GM19238 (cell line): ENCODE data around the gene RPS6KL1.

Experiments
- DNase-seq: peaks from one replicate; pipeline ENCODE4 v3.0.0; 2011; ENCODE audit warnings: low spot score; ENCODE audit not compliant: insufficient read length

RPS6KL1 gene

GRCh38 chr14:74891870-74892269 is 31.2 kb downstream of the RPS6KL1 start:
- DNase-seq = no peak

DNA sequence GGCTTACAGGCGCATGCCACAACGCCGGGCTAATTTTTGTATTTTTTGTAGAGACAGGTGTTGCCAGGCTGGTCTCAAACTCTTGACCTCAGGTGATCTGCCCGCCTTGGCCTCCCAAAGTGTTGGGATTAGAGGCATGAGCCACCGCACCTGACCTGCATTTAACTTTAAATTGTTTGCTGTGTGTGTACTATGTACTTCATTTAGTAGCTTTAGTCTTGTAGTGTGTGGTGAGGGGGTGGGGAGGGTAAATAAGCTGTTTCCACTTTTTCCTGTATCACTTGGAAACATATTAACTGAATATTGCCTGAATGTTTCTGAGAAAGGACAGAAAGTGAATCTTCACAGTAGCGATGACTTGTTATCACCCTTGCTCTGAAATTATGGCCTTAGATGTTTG is 32.8 kb downstream of the RPS6KL1 start:
- DNase-seq = no peak

DNA sequence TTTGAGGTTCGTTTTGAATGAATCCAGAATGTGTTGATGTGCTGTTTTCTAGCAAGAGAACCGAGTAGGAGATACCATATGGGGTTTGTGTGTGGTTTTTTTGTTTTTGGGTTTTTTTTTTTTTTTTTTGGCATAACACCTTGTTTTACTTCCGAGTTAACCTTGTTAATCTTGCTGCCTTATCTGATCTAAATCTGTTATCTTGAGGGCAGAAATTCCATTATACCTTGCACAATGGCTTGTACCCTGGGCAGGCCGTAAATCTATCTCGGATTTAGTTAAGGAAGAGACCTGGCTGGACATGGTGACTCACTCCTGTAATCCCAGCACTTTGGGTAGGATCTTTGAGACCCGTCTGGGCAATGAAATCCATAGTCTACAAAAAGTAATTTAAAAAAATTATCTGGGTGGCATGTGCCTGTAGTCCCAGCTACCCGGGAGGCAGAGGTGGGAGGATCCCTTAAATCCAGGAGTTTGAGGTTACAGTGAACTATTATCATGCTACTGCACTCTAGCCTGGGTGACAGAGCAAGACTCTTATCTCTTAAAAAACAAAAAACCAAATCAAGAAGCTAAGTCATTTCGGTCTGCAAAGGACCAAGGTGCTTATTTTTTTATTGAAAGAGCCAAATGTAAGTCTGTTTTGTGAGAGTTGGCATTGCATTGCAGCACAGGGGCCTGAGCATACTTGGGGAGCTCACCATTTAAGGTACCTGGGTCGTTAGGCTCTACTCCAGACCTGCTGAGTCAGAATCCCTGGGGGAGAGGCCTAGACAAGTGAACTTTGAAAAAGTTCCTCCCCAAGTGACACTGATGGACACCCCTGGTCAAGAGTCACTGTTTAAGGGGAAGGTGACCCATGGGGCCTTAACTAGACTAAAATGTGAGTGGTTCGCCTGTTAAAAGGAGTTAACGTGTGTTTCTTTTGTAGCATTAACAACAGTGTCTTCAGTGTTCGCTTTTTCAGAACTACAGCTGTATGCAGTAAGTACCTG is 34.6 kb downstream of the RPS6KL1 start:
- no peak for DNase-seq

GRCh38 chr14:74886001-74886400 is 37.1 kb downstream of the RPS6KL1 start:
- DNase-seq = no peak

DNA sequence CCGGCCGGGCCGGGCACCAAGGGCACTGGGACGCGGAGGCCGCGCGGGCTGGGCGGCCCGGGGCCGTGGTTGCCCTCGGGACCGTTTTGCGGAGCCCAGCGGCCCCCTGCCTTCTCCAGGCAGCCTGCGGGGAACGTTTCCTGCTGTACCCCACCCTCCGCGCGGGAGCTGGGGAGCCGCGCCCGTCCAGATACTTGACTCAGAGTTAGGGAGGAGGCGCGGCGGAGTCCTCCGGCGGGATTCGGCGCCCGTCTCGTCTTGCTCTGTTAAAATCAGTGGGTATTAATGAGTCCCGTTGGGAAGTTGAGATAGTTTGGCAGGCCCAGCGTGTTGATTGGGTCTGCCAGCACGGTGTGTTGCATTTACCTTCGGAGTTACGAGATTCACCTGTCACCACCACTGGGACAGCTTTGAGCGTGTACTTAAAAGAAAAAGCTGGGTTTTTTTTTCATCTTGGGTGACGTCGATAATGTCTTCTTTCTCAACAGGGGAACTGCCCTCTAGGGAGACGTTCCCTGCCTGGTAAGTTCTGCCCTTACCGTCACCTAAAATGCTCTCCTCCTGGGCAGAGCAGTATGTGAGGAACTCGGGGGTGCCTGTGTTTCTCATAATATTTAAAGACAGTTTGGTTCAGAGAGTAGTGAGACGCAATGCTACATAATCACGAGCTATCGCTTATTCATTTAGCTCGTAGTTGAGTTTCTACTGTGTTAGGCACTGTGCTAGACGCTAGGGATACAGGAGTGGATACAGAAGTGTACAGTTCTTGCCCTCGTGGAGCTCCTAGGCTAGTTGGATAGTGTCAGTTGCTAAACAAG is 40.7 kb downstream of the RPS6KL1 start:
- peak; percentile 30 for DNase-seq

DNA sequence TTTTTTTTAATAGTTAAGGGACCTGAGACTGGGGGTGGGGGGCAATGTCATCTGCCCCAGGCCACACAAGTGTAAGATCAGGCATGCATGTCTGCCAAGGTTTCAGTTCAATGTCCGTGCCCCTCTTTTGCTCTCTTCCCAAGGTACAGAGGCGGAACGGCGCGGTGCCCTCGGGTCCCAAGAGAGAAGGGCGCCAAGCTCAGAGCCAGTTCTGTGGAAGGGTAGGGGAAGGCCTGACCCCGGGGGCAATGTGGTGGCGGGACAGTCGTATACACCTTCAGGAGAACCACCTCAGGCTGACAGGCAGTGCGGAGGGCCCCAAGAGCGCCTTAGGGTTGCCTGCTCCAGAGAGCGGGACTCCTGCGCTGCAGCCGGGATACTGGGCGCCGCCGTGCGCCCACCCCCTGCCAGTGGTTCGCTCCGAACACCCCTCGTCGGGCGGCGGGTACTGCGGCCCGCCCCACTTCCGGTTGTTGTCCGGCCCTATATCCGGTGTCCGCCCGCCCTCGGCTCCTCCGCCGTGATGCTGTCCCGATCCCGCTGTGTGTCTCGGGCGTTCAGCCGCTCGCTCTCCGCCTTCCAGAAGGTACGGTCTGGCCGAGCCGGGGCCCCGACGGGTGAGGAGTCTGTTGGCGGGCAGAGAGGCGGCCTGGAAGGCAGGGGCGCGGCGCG is 41.5 kb downstream of the RPS6KL1 start, which contains the start of gene DLST:
Gene DLST, plus strand, starts transcription at position 486 of the 672 bp plus-strand sequence. Its CDS starts 38 bp downstream, at position 524.
- peak; percentile 92 for DNase-seq

- no peak for DNase-seq
Observed at GRCh38 chr14:74879427-74880182, 43.5 kb downstream of the RPS6KL1 start.

DNA sequence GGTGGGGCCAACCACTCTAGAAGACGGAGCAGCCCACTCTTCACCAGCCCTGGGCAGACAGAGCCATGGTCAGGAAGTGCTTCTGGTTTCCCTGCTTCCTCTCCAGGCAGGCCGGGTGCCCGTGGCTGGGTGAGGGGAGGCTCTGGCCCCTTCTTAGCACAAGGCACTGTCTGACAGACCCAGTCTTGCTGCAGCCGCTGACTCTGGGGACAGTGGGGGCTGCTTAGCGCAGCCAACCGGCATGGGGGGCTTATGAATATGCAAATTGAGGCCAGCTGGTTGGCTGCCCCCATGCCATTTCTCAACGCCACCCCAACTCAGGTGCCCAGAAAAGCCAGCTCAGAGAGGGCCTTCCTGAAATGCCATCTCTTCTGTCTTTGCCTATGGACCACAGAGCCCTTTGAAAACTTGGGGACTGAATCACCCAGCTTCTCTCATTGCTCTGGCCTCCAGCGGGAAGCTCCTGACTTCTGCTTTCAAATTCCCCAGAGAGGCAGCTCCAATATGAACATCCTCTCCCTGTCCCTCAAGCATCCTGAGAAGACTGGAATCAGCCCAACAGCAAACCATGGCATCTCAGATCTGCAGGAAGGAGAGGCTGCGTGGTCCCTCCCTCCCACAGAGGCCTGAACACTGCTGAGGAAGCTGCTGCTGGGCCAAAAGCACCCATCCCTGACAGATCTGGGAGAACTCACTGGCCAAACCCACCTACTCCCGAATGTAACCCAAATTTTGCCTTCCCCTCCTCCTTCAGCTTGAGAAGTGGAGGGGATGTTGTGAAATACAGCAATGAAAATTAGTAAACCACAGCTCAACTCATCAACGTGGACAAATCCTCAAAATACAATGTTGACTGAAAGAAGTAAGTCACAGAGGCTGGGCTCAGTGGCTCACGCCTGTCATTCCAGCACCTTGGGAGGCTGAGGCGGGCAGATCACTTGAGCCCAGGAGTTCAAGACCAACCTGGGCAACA is 46.8 kb downstream of the RPS6KL1 start, which contains the start of gene PROX2:
Gene PROX2, minus strand, starts transcription at position 205 of the 973 bp plus-strand sequence. CDS start 12,311 bp downstream, outside the sequence.
- no peak for DNase-seq

GRCh38 chr14:74875204-74875603 is 47.9 kb downstream of the RPS6KL1 start:
- no peak for DNase-seq

DNA sequence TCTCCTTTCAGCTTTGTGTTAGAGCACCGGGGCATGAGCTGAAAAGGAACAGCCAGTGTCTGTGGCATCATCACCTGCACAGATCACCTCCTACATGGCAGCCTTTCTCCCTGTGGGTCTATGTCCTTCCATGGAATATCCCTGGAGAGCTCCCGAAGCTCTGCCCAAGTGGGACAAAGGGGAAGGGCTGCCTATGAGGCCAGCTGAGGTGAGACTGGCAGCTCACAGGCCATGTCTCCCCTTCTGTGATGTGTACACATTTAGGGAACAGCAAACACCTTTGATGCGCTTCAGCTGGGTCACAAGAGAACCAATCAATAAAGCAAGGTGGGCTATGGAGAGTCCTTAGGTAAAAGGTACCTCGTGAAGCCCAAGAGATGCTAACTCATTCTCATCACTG is 51.2 kb downstream of the RPS6KL1 start:
- no peak for DNase-seq

DNA sequence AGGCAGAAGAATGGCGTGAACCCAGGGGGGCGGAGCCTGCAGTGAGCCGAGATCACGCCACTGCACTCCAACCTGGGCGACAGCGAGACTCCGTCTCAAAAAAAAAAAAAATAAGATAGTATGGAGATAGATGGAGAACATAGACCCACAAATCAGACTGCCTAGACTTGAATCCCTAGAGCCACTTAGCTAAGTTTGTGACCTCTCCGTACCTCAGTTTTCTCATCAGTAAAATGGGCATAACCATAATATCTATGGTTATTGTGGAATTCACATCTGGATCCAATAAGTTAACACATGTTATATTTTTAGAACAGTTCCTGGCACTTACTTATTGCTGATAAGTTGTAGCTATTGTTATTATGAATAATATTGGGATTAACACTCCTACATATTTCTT is 54.3 kb downstream of the RPS6KL1 start:
- no peak for DNase-seq

DNA sequence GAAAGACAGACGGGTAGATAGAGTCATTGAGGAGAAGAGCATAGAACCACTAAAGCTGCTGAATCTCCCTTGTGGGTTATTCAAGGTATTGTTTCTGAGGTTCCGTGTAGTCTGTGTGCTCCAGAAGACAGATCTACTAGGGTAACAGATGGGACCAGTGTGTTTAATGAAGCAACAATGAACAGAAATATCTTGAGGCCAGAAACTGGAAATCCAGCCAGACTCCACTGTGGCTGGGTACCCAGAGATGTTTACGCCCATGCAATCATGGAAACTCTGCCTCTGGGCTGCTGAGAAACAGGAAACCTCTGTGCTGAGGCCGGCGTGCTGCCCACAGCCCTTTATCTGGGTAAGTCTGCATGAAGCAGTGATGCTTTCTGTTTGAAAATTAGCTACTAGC is 55.4 kb downstream of the RPS6KL1 start:
- no peak for DNase-seq

DNA sequence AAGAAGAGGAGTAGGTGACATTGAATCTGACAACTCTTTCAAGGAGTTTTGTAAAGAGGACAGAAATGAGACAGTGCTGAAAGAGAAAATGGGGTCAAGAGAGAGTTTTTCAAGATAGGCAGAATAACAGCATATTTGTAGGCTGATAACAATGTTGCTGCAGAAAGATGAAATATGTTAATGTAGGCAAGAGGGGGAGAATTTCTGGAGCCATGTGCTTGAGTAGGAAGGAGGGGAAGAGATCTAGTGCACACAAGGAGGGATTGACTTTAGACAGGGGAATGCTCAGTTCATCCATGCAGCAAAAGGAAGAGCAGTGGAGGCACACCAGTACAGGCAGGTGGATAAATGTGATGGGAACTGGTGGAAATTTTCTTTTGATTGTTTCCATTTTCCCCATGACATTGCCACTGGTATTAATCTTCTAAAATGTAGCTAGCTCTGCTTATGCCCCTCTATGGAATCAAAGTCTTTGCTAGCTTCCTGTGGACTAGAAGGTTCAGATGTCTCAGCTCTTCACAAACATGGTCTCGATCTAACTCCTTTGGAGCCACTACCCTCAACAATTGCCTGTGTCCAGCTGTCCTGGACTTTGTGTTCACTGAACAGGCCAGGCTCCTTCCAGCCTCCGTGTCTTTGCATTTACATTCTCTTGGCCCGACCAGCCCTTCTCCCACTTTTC is 56.2 kb downstream of the RPS6KL1 start:
- DNase-seq = no peak

DNA sequence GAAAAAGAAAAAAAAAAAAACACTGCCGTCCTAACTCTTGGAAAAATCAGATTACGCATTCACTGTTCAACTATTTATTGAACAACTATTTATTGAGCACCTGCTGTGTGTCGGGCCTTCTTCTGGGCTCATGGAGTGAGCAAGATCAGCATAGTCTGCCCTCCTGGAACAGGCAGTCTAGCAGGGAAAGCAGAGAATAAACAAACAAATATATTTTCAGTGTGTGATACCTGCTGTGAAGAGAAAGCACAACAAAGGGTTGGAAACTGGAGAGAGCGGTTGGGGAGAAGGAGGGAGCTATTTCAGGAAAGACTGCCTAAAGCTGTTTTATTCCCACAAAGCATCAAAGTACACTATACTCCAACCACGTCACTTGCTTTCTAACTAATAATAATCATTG is 57.9 kb downstream of the RPS6KL1 start:
- no peak for DNase-seq

GRCh38 chr14:74864198-74864597 is 58.9 kb downstream of the RPS6KL1 start:
- DNase-seq = no peak

- no peak for DNase-seq
Observed at GRCh38 chr14:74863274-74863673, 59.8 kb downstream of the RPS6KL1 start.

- no peak for DNase-seq
Observed at GRCh38 chr14:74861734-74862090, 61.3 kb downstream of the RPS6KL1 start.

DNA sequence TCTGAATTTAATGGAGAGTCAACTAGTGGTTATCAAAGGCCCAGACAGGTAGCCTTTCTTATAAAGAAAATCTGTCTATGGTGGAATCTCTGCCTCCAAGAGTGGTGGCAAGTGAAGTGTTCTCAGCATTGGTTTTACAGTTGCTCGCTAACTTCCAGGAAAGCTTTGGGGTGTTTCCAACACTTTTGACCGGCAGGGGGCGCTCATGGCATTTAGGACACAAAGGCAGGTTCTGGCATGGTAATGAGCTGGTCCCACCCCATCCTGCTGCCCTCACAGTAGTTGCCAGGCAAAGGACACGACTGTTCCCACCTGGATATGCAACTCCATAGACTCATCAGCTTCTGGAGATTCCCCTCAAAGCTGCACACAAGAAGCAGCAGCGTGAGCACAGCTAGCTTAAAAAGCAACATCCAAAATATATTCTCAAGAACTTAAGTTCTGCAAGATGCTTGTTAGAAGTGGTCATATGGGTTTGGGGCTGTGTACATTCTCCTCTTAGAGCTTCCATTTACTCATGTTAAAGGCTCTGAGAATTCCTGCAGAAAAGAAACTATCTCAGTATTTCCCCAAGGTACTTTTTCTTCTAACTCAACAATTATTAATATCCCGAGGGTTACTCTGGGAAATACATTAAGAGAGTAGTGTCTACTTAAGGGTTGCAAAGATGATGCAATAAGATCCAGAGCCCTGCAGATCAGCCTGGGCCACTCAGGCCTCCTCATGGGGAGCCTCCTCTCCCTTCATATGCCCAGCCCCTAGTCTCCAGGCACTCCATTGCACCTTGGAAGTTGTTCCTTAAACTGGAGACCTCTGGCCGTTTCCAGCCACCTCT is 61.9 kb downstream of the RPS6KL1 start:
- peak; percentile 62 for DNase-seq
